HepG2 (cell line): ENCODE data around the gene CHAF1A. TPM values are rescaled to one million over a fixed set of nuclear protein-coding genes. Genes with fewer than 3 reads are reported as not detected.

Experiments
- CHD2 ChIP-seq: IDR thresholded peaks from 2 replicates; pipeline ENCODE4 v1.6.1; 2011; ENCODE audit warnings: low read depth, low read length, improper control_type of control experiment
- CREB1 ChIP-seq, 2 experiments: fragments of 450-650 bp in 1 of 2; IDR thresholded peaks; 2 replicates each; pipeline ENCODE4 v1.6.1; 2016 to 2017; ENCODE audit warnings: control low read depth in 1 of 2, mild to moderate bottlenecking in 1 of 2, missing compliant biosample characterization in 1 of 2, missing genetic modification characterization in 1 of 2
- CREM ChIP-seq, 2 experiments: sonication (generic) in 1 of 2; formaldehyde crosslinking in 1 of 2; IDR thresholded peaks; 2 replicates each; pipeline versions ENCODE4 v1.4.0 to v1.6.1; 2016 to 2020; ENCODE audit warnings: antibody characterized with exemption in 1 of 2, mild to moderate bottlenecking in 1 of 2, missing genetic modification reagents in 1 of 2
- ETV5 ChIP-seq: IDR thresholded peaks from 2 replicates; pipeline ENCODE4 v1.6.1; 2018; ENCODE audit warnings: missing biosample characterization, missing genetic modification reagents, inconsistent platforms, borderline replicate concordance
- FUBP1 ChIP-seq: sonication (generic); formaldehyde crosslinking; IDR thresholded peaks from 2 replicates; pipeline ENCODE4 v1.5.1; 2020; ENCODE audit warnings: missing genetic modification reagents, mild to moderate bottlenecking, borderline replicate concordance
- HES4 ChIP-seq: sonication (generic); formaldehyde crosslinking; IDR thresholded peaks from 2 replicates; pipeline ENCODE4 v1.9.0; 2021; ENCODE audit warnings: mild to moderate bottlenecking, missing genetic modification reagents, borderline replicate concordance
- HMGXB3 ChIP-seq: sonication (generic); formaldehyde crosslinking; IDR thresholded peaks from 2 replicates; pipeline ENCODE4 v1.4.0; 2020; ENCODE audit warnings: missing genetic modification reagents, borderline replicate concordance
- HNF1A ChIP-seq, 2 experiments: sonication (generic) in 1 of 2; formaldehyde crosslinking in 1 of 2; IDR thresholded peaks; 2 replicates each; pipeline versions ENCODE4 v1.4.0 to v1.6.1; 2016 to 2020; ENCODE audit warnings: borderline replicate concordance in 1 of 2, low read depth in 1 of 2, mild to moderate bottlenecking in 1 of 2, missing genetic modification reagents in 1 of 2
- NFRKB ChIP-seq: fragments of 450-650 bp; IDR thresholded peaks from 2 replicates; pipeline ENCODE4 v1.6.1; 2017
- NR0B2 ChIP-seq: sonication (generic); formaldehyde crosslinking; IDR thresholded peaks from 2 replicates; pipeline ENCODE4 v1.4.0; 2020; ENCODE audit warnings: mild to moderate bottlenecking, missing genetic modification reagents
- PPARG ChIP-seq: conservative IDR thresholded peaks from 2 replicates; pipeline ENCODE4 v1.6.1; 2016; ENCODE audit warnings: missing biosample characterization, missing genetic modification reagents
- RBFOX2 ChIP-seq: fragments of 200-400 bp; formaldehyde crosslinking; IDR thresholded peaks from 2 replicates; pipeline ENCODE4 v1.6.1; 2017; ENCODE audit warnings: low read depth, mild to moderate bottlenecking, low read length
- SKI ChIP-seq: fragments of 450-650 bp; IDR thresholded peaks from one replicate; pipeline ENCODE4 v1.6.1; 2018; ENCODE audit warnings: mild to moderate bottlenecking; ENCODE audit not compliant: partially characterized antibody
- ZMYM4 ChIP-seq: sonication (generic); formaldehyde crosslinking; IDR thresholded peaks from 2 replicates; pipeline ENCODE4 v1.8.1; 2023; ENCODE audit warnings: mild to moderate bottlenecking, missing genetic modification reagents
- ZNF563 ChIP-seq: sonication (generic); formaldehyde crosslinking; IDR thresholded peaks from 2 replicates; pipeline ENCODE4 v1.8.0; 2022; ENCODE audit warnings: mild to moderate bottlenecking, moderate library complexity, missing genetic modification reagents
- ZSCAN20 ChIP-seq: sonication (generic); formaldehyde crosslinking; IDR thresholded peaks from 2 replicates; pipeline ENCODE4 v1.4.0; 2020; ENCODE audit warnings: missing genetic modification reagents, mild to moderate bottlenecking, borderline replicate concordance
- polyA plus RNA-seq, 8 experiments: library from polyadenylated mRNA; depleted of rRNA in 3 of 8; stranded (reverse) in 7 of 8; unstranded in 1 of 8; fragments of >200 nt; fragmentation: Illumina TruSeq in 4 of 8; extraction: Trizol in 4 of 8; gene quantifications; 2 replicates each; pipeline versions ENCODE4 v1.2.1 to v1.2.3, GENCODE V29; 2011 to 2016; ENCODE audit warnings: low read depth in 4 of 8, missing spikeins in 1 of 8, mixed read lengths in 1 of 8; ENCODE audit not compliant: insufficient read depth in 1 of 8
- total RNA-seq, 5 experiments: library from RNA; depleted of rRNA; stranded (reverse); fragments of >200 nt; fragmentation: Illumina TruSeq; extraction: Trizol; gene quantifications; 2 replicates each; pipeline ENCODE4 v1.2.3, GENCODE V29; 2016; ENCODE audit warnings: low read depth in 1 of 5

CHAF1A gene
- total and polyA plus RNA-seq, 2 of the 13 experiments (the other 11 are each of a cell fraction or from before 2014, with no cell fraction given) = 11.0 to 34.8 TPM

GRCh38 chr19:4402171-4403004, at the start of gene CHAF1A (continued):
- TF ChIP-seq HMGXB3 (CRISPR knock-in tag) = peak; percentile 36; the same call in 1 of the 2 replicates
- peak; percentile 90 for TF ChIP-seq CREM (IDR thresholded peaks at IDR 0.05)
- no peak for TF ChIP-seq CREM (CRISPR knock-in tag; IDR thresholded peaks at IDR 0.05)
- peak; percentile 76 for TF ChIP-seq RBFOX2
- no peak; the same call in 1 of the 2 replicates for TF ChIP-seq PPARG
- TF ChIP-seq SKI = peak; percentile 32
- peak; percentile 98 for TF ChIP-seq CREB1 (IDR thresholded peaks at IDR 0.05)
- peak; percentile 94 for TF ChIP-seq CREB1 (CRISPR knock-in tag; IDR thresholded peaks at IDR 0.05)
- peak; percentile 59; the same call in 1 of the 2 replicates for TF ChIP-seq HES4 (CRISPR knock-in tag)
- TF ChIP-seq ZMYM4 (CRISPR knock-in tag) = peak; percentile 91
- TF ChIP-seq ZSCAN20 (CRISPR knock-in tag) = no peak
- peak; percentile 30; the same call in 1 of the 2 replicates for TF ChIP-seq ZNF563 (CRISPR knock-in tag)
- no peak for TF ChIP-seq NFRKB
- no peak for TF ChIP-seq HNF1A (IDR thresholded peaks at IDR 0.05; ENCODE audit: low read depth)
- TF ChIP-seq HNF1A (CRISPR knock-in tag; IDR thresholded peaks at IDR 0.05; ENCODE audit: borderline replicate concordance) = peak; percentile 44; the same call in 1 of the 2 replicates
- no peak for TF ChIP-seq ETV5
- TF ChIP-seq FUBP1 (CRISPR knock-in tag) = no peak
- TF ChIP-seq CHD2 = peak; percentile 100
- no peak for TF ChIP-seq NR0B2 (CRISPR knock-in tag)
